Measurements from ENCODE around the gene MAML3. TPM values are rescaled to one million over a fixed set of nuclear protein-coding genes. Genes with fewer than 3 reads are reported as not detected.
"Not testable (repeated sequence)": the region's sequence is repeated elsewhere in the genome, so short reads cannot be mapped to it uniquely, and the experiment has no call there.

MAML3 gene
- total RNA-seq, 4 donors from 2014 or later = 18.2 to 42.7 (median 28.6) TPM

- Histone ChIP-seq H3K4me1 (no peaks in the 10 kb centered on the region), H3K9me3 (no peaks in the 10 kb centered on the region), H3K27ac (no peak overlapping the region), H3K4me3 (no peak overlapping the region), H3K27me3 (no peaks in the 10 kb centered on the region), H3K36me3 (peaks cover 21% of the 10 kb centered on the region)
- no peak for DNase-seq (ENCODE audit: low spot score in 2 of 2)
- 99% methylated on average over 4 of the region's 4 CpGs for WGBS
- no peak for TF ChIP-seq POLR2AphosphoS5 (IDR thresholded peaks at IDR 0.05)
- no peak for TF ChIP-seq CTCF (IDR thresholded peaks at IDR 0.05)
- no peak for TF ChIP-seq EP300 (IDR thresholded peaks at IDR 0.05)
- TF ChIP-seq POLR2A (IDR thresholded peaks at IDR 0.05) = no peak
These were observed 449.0 kb downstream of the MAML3 start for GRCh38 chr4:139704915-139705485.

DNA sequence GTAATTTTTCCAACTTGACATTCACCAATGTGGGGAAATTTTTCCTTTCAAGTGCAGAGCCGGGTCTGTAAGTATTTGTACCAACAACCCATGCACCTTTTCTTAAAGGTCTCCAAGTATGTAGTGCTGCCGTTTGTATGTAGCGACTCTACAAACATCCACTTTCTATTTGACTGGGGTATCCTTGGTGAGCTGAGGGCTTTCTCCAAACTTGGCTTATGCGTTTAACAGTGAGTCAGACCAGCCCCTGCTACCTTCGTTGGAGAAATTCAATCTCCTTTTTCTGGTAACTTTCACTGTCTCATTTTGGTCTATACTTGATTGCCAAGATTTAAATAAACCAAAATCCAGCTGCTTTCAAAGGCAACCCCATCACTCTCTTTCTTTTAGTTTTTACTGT, 453.4 kb downstream of the MAML3 start:
- 87% methylated on average over 5 of the region's 5 CpGs for WGBS
- Histone ChIP-seq H3K4me1 (no peaks in the 10 kb centered on the region), H3K27me3 (no peaks in the 10 kb centered on the region), H3K27ac (no peak overlapping the region), H3K9me3 (no peaks in the 10 kb centered on the region), H3K36me3 (peaks cover 36% of the 10 kb centered on the region), H3K4me3 (no peak overlapping the region)
- DNase-seq (ENCODE audit: low spot score in 2 of 2) = no peak
- TF ChIP-seq EP300 (IDR thresholded peaks at IDR 0.05) (no peak), CTCF (IDR thresholded peaks at IDR 0.05) (no peak), POLR2AphosphoS5 (IDR thresholded peaks at IDR 0.05) (no peak), POLR2A (IDR thresholded peaks at IDR 0.05) (no peak)

DNA sequence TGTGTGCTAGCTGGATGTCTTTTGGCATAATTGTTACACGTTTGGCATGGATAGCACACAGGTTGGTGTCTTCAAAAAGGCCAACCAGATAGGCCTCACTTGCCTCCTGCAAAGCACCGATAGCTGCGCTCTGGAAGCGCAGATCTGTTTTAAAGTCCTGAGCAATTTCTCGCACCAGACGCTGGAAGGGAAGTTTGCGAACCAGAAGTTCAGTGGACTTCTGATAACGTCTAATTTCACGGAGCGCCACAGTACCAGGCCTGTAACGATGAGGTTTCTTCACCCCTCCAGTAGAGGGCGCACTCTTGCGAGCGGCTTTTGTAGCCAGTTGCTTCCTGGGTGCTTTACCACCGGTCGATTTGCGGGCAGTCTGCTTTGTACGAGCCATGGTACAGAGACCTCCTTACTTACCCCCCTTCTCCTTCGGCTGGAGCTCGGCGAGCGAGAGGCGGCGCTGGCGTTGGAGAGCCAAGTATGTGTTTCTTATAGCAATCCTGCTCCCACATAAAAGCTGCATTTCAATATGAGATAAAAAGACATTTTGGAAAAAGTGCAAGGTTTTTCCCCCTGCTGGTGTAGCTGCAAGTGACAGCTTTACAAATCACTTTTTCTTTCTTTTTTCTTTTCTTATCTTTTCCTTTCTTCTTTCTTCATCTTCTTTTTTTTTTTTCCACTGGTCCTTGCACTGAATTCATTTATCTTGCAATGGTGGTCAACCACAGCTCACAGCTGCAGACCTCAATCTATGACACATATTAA, 455.6 kb downstream of the MAML3 start:
- H3K27ac ChIP-seq; H3K4me3 ChIP-seq; DNase-seq (ENCODE audit: low spot score in 2 of 2); H3K4me1 ChIP-seq; H3K27me3 ChIP-seq; H3K9me3 ChIP-seq: not testable (repeated sequence)
- peaks cover 17% of the 10 kb centered on the region for H3K36me3 ChIP-seq
- 96% methylated on average over 10 of the region's 25 CpGs for WGBS

- no peak overlapping the region for H3K4me3 ChIP-seq
- DNase-seq (ENCODE audit: low spot score in 2 of 2) = no peak
- TF ChIP-seq CTCF (IDR thresholded peaks at IDR 0.05) (no peak), POLR2AphosphoS5 (IDR thresholded peaks at IDR 0.05) (no peak), EP300 (IDR thresholded peaks at IDR 0.05) (no peak), POLR2A (IDR thresholded peaks at IDR 0.05) (no peak)
- peaks cover 15% of the 10 kb centered on the region for H3K36me3 ChIP-seq
- no peaks in the 10 kb centered on the region for H3K27me3 ChIP-seq
- H3K27ac ChIP-seq = no peak overlapping the region
- peaks cover 11% of the 10 kb centered on the region for H3K4me1 ChIP-seq
- H3K9me3 ChIP-seq = no peaks in the 10 kb centered on the region
- WGBS = 90% methylated on average over 5 of the region's 5 CpGs
These were observed 457.5 kb downstream of the MAML3 start for GRCh38 chr4:139696491-139696890.

GRCh38 chr4:139694522-139695107, 459.4 kb downstream of the MAML3 start:
- Histone ChIP-seq H3K4me3 (no peak overlapping the region), H3K27me3 (no peaks in the 10 kb centered on the region), H3K36me3 (peaks cover 15% of the 10 kb centered on the region), H3K4me1 (peaks cover 14% of the 10 kb centered on the region), H3K27ac (no peak overlapping the region), H3K9me3 (no peaks in the 10 kb centered on the region)
- no peak for DNase-seq (ENCODE audit: low spot score in 2 of 2)
- 91% methylated on average over 3 of the region's 3 CpGs for WGBS
- TF ChIP-seq POLR2AphosphoS5 (IDR thresholded peaks at IDR 0.05) (no peak), EP300 (IDR thresholded peaks at IDR 0.05) (no peak), CTCF (IDR thresholded peaks at IDR 0.05) (no peak), POLR2A (IDR thresholded peaks at IDR 0.05) (no peak)

All from suprapubic skin (tissue), 4 donors.